Measurements from ENCODE around the gene SBK3.
"Not testable (repeated sequence)": the region's sequence is repeated elsewhere in the genome, so short reads cannot be mapped to it uniquely, and the experiment has no call there.

SBK3 gene

GRCh38 chr19:55502197-55502952 is 43.0 kb downstream of the SBK3 start:
- TF ChIP-seq ISL1 (CRISPR knock-in tag; IDR thresholded peaks at IDR 0.05) (no peak), PPARA (CRISPR knock-in tag; IDR thresholded peaks at IDR 0.05; ENCODE audit: borderline replicate concordance) (no peak), TOX (CRISPR knock-in tag; IDR thresholded peaks at IDR 0.05; ENCODE audit: borderline replicate concordance) (no peak), ESRRG (CRISPR knock-in tag; IDR thresholded peaks at IDR 0.05) (no peak), TCF4 (CRISPR knock-in tag; IDR thresholded peaks at IDR 0.05; ENCODE audit: borderline replicate concordance) (no peak), BACH2 (CRISPR knock-in tag; IDR thresholded peaks at IDR 0.05; ENCODE audit: borderline replicate concordance) (no peak), ZNF8 (CRISPR knock-in tag; IDR thresholded peaks at IDR 0.05) (no peak), PATZ1 (CRISPR knock-in tag; IDR thresholded peaks at IDR 0.05; ENCODE audit: borderline replicate concordance) (no peak), ZNF565 (CRISPR knock-in tag; conservative IDR thresholded peaks at IDR 0.05; ENCODE audit: low read depth) (no peak), SNAI2 (CRISPR knock-in tag; IDR thresholded peaks at IDR 0.05) (no peak), ZC3H10 (CRISPR knock-in tag; IDR thresholded peaks at IDR 0.05) (no peak), GLIS3 (CRISPR knock-in tag; IDR thresholded peaks at IDR 0.05) (no peak), CSRNP3 (CRISPR knock-in tag; IDR thresholded peaks at IDR 0.05) (no peak), ZFP3 (CRISPR knock-in tag; IDR thresholded peaks at IDR 0.05) (no peak), RARB (CRISPR knock-in tag; IDR thresholded peaks at IDR 0.05) (no peak), CSDC2 (CRISPR knock-in tag; IDR thresholded peaks at IDR 0.05) (no peak)
- TF ChIP-seq, protein P1, sequence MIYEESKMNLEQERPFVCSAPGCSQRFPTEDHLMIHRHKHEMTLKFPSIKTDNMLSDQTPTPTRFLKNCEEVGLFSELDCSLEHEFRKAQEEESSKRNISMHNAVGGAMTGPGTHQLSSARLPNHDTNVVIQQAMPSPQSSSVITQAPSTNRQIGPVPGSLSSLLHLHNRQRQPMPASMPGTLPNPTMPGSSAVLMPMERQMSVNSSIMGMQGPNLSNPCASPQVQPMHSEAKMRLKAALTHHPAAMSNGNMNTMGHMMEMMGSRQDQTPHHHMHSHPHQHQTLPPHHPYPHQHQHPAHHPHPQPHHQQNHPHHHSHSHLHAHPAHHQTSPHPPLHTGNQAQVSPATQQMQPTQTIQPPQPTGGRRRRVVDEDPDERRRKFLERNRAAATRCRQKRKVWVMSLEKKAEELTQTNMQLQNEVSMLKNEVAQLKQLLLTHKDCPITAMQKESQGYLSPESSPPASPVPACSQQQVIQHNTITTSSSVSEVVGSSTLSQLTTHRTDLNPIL (CRISPR knock-in tag; IDR thresholded peaks at IDR 0.05; ENCODE audit: low read depth), result no peak
- TF ChIP-seq, protein P2, sequence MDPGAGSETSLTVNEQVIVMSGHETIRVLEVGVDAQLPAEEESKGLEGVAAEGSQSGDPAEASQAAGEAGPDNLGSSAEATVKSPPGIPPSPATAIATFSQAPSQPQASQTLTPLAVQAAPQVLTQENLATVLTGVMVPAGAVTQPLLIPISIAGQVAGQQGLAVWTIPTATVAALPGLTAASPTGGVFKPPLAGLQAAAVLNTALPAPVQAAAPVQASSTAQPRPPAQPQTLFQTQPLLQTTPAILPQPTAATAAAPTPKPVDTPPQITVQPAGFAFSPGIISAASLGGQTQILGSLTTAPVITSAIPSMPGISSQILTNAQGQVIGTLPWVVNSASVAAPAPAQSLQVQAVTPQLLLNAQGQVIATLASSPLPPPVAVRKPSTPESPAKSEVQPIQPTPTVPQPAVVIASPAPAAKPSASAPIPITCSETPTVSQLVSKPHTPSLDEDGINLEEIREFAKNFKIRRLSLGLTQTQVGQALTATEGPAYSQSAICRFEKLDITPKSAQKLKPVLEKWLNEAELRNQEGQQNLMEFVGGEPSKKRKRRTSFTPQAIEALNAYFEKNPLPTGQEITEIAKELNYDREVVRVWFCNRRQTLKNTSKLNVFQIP (CRISPR knock-in tag; IDR thresholded peaks at IDR 0.05; ENCODE audit: borderline replicate concordance, low read depth), result no peak
- no peak for ATAC-seq

DNA sequence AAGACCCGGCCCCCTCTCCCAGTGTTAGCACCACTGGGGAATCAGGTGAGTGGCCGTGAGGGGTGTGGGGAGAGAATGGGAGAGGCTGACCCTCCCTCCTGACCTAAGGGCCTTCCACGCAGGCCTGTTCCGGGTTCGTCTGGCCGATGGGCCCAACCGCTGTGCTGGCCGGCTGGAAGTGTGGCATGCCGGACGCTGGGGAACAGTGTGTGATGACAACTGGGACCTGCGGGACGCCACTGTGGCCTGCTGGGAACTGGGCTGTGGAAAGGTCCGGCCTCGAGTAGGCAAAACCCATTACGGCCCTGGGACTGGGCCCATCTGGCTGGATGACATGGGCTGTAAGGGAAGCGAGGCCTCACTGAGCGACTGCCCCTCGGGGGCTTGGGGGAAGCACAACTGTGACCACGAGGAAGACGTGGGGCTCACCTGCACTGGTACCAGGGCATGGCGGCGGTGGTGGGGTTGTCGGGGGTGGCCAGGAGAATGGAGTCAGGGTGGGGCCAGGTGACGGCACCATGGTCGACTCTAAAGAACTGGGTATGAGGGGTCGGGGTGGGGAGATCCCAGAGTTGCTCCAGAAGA is 44.9 kb downstream of the SBK3 start:
- no peak for ATAC-seq
- no peak for TF ChIP-seq ESRRG (CRISPR knock-in tag; IDR thresholded peaks at IDR 0.05)
- TF ChIP-seq SNAI2 (CRISPR knock-in tag; IDR thresholded peaks at IDR 0.05), result no peak
- TF ChIP-seq OSR1 (CRISPR knock-in tag; IDR thresholded peaks at IDR 0.05), result no peak
- TF ChIP-seq CSDC2 (CRISPR knock-in tag; IDR thresholded peaks at IDR 0.05), result no peak
- TF ChIP-seq BACH2 (CRISPR knock-in tag; IDR thresholded peaks at IDR 0.05; ENCODE audit: borderline replicate concordance), result no peak

DNA sequence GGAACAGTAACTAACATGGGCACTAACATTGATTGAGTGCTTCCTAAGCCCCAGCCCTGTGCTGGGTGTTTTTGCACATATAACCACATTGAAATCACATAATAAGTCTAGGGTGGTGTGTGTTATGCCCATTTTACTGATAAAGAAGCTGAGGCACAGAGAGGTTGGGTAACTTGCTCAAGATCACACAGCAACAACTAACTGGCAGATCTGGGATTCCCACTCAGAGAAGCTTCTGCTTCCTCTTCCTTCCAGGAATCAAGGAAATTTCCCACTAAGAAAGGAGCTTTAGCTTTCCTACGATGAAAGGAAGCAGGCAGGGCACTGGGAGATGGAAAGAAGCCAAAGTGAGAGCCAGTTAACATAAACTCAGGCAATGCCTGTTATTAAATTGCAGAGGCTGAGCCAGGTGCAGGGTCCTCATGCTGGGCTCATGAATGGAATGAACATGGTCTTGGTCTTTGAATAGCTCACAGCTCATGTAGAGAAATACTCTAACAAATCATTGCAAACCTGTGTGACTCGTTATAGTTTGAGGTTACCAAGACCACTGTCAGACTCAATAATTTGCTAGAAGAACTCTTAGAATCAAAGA is 47.0 kb downstream of the SBK3 start:
- TF ChIP-seq TOX (CRISPR knock-in tag; IDR thresholded peaks at IDR 0.05; ENCODE audit: borderline replicate concordance), result no peak
- TF ChIP-seq TCF4 (CRISPR knock-in tag; IDR thresholded peaks at IDR 0.05; ENCODE audit: borderline replicate concordance), result no peak
- no peak for TF ChIP-seq SNAI2 (CRISPR knock-in tag; IDR thresholded peaks at IDR 0.05)
- no peak for ATAC-seq

- ATAC-seq, result no peak
- no peak for TF ChIP-seq PATZ1 (CRISPR knock-in tag; IDR thresholded peaks at IDR 0.05; ENCODE audit: borderline replicate concordance)
- no peak for TF ChIP-seq BACH2 (CRISPR knock-in tag; IDR thresholded peaks at IDR 0.05; ENCODE audit: borderline replicate concordance)
- no peak for TF ChIP-seq OSR1 (CRISPR knock-in tag; IDR thresholded peaks at IDR 0.05)
- TF ChIP-seq, protein P3, sequence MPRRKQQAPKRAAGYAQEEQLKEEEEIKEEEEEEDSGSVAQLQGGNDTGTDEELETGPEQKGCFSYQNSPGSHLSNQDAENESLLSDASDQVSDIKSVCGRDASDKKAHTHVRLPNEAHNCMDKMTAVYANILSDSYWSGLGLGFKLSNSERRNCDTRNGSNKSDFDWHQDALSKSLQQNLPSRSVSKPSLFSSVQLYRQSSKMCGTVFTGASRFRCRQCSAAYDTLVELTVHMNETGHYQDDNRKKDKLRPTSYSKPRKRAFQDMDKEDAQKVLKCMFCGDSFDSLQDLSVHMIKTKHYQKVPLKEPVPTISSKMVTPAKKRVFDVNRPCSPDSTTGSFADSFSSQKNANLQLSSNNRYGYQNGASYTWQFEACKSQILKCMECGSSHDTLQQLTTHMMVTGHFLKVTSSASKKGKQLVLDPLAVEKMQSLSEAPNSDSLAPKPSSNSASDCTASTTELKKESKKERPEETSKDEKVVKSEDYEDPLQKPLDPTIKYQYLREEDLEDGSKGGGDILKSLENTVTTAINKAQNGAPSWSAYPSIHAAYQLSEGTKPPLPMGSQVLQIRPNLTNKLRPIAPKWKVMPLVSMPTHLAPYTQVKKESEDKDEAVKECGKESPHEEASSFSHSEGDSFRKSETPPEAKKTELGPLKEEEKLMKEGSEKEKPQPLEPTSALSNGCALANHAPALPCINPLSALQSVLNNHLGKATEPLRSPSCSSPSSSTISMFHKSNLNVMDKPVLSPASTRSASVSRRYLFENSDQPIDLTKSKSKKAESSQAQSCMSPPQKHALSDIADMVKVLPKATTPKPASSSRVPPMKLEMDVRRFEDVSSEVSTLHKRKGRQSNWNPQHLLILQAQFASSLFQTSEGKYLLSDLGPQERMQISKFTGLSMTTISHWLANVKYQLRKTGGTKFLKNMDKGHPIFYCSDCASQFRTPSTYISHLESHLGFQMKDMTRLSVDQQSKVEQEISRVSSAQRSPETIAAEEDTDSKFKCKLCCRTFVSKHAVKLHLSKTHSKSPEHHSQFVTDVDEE (CRISPR knock-in tag; IDR thresholded peaks at IDR 0.05), result no peak
- no peak for TF ChIP-seq ESRRG (CRISPR knock-in tag; IDR thresholded peaks at IDR 0.05)
Observed at GRCh38 chr19:55497763-55498162, 47.6 kb downstream of the SBK3 start.

DNA sequence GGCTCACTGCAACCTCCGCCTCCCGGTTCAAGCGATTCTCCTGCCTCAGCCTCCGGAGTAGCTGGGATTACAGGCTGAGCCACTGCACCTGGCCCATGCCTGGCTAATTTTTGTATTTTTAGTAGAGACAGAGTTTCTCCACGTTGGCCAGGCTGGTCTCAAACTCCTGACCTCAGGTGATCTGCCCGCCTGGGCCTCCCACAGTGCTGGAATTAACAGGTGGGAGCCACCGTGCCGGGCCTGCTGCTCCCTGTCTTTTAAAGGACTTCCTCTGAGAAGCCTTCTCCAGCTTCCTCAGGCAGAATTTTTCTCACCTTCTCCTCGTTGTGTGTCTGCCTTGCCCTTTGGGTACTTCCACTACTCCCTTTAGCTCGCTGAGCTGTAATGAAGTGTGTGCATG is 48.5 kb downstream of the SBK3 start:
- not testable (repeated sequence) for ATAC-seq

Measured in SK-N-SH treated with all-trans-retinoic acid at 6 μM for 48 hours (cell line).